ENCODE results near the gene INPP5A.

GRCh38 chr10:132761395-132762060 lies 223.9 kb downstream of the INPP5A start:
- TF ChIP-seq POLR2A (IDR thresholded peaks at IDR 0.05; ENCODE audit: low read length) (no peak), GATA1 (IDR thresholded peaks at IDR 0.05; ENCODE audit: low read depth, low read length) (no peak)

All from erythroblast (primary cell).